HK-2 (cell line): ENCODE data around the gene PNO1.
A peak's percentile ranks its signal among the peaks of the same experiment; 100 is the strongest.

Source experiments
- DNase-seq: peaks from one replicate; pipeline ENCODE4 v3.0.0-alpha.2; 2018; ENCODE audit not compliant: unreplicated experiment

PNO1 gene

GRCh38 chr2:68193787-68194372, 36.2 kb downstream of the PNO1 start:
- no peak for DNase-seq

DNA sequence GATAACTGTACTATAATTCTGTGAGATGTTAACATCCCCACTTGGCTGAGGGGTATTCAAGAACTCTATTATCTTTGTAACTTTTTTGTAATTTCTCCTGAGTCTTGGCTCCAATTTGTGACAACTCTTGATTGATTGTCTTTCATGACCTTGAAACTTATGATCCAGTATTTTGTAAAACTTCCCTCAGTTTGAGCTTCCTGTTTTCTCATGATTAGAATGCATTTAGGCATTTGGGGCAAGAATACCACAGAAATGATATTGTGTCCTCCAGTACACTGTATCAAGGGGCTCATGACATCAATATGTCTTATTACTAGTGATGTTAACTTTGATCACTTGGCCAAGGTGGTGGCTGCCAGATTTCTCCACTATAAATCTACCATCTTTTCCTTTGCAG, 37.4 kb downstream of the PNO1 start:
- no peak for DNase-seq

- DNase-seq, result peak; percentile 9
These were observed 38.5 kb downstream of the PNO1 start for GRCh38 chr2:68196120-68196716.

DNA sequence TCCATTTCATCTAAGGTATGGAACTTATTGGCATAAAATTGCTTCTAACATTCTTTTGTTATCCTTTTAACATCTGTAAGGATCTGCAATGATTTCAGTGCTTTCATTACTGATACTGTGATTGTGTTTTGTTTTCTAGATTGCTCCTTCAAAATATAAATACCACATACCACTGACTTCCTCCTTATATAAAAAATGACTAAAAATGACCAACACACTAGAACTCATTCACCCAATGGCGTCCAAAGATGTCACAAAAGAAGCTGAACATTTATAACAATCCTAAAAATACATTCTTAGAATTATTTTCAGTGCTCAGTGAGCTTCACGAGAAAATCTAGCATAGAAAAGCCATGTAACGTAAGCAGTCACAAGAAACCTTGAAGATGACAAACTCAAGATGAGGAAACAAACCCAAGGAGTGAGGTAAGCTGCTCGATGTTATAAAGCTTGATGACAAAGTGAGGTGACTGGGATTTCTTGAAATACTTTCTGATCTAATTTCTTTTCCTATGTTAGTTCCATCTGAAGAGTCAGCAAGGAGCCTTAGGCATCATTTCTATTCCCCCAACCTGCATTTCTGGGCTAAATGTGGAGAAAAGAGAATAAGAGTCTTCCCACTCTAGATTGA, 42.6 kb downstream of the PNO1 start:
- DNase-seq, result no peak

DNA sequence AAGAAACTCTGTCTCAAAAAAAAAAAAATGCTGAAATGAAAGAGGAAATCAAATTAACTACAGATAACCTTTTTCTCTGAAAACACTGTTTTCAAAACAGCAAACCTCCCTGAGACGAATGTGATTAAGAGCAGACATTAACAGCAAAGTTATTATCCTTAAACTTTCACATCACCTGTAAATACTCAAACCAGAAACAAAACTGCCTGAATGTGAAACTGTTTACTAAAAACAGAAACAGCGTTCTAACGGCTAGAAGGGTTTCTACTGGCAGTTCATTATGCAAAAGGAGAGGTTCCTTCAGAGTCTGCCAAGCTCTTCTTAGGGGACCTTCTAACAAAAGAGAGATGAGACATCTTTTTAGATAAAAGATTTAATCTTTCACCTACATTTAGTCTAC, 45.9 kb downstream of the PNO1 start:
- no peak for DNase-seq

- no peak for DNase-seq
These were observed 49.1 kb downstream of the PNO1 start for GRCh38 chr2:68206793-68207192.

DNA sequence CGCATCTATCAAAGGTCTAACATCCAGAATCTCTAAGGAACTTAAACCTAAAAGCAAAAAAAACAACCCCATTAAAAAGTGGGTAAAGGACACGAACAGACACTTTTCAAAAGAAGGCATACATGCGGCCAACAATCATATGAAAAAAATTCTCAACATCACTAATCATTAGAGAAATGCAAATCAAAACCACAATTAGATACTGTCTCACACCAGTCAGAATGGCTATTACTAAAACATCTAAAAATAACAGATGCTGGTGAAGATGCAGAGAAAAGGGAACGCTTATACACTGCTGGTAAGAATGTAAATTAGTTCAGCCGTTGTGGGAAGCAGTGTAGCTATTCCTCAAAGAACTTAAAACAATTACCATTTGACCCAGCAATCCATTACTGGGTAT, 56.7 kb downstream of the PNO1 start:
- no peak for DNase-seq

DNA sequence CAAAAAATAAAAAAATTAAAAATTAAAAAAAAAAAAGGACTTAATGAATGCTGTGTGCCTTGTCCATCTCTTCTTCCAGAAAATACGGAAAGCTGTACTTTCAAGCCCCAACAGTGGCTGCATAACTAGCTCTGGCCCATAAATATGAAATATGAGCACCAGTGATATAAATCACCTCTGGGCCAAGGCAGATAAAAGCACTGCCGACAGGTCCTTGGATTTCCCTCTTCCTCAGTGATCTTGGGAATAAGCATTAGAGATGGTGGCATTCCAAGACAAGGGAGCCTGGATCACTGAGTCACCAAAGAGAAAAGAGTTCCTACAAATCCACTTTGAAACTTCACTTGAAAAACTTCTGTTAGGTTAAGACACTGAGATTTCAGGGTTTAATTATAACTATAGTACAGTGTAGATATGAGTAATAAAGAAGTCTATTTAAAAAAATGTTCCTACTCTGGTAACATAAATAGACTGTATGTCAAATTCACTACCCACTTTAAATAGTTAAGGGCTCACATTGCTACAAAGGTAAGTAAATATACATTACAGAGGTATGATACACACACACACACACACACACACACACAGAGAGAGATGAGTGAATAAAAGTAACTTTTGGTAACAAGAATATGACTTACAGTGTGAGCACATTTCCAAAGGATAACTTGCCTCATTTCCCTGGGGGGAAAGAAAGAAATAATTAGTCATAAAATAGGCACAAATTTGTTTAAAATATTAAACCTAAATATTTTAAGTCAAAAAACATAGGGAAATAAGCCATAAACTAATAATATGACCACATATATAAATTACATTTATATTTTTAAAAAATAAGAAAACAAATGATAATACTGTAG, 59.0 kb downstream of the PNO1 start:
- DNase-seq, result no peak

DNA sequence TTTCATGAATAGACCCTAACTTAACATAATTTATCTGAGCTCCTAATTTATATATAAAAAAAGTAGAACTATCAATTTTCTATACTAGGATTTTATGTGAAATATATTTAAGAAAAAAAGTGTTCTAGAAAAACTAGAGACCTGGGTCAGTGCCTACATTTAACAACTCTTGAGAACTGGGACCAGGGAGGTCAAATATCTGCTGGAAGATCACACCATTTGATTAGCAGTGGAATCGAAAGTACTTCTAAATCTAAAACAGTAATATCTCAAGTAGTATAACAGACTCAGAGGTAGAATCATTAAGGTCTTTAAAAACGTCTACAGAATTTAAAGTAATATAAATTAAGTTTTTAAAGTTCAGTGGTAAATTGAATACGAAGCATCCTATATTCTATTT, 60.0 kb downstream of the PNO1 start:
- no peak for DNase-seq

DNA sequence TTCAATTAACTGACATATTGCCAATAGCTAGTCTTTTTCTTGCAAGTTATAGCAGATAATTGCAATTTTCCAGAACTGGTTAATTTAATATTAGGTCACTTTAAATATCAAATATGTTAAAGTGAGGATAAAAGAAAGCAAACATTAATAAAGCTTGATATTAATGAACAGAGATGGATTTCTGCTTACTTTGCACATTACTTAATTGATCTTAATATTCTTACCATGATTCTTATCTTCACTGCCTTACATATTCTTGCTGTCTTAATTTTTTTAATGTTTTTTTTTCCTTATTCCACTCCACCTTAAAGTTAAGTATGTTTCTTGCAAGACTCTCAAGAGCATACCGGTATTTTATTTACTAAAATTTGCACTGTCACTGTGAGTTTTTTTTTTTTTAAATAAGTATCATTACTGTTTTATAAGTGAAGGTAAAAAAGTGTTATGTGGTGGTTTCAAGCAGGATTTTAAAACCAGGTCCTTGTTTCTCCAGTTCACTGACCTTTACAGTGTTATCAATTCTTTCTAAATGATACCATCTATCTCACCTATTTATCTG, 60.7 kb downstream of the PNO1 start:
- no peak for DNase-seq

- DNase-seq, result no peak
These were observed 64.6 kb downstream of the PNO1 start for GRCh38 chr2:68222287-68222686.

DNA sequence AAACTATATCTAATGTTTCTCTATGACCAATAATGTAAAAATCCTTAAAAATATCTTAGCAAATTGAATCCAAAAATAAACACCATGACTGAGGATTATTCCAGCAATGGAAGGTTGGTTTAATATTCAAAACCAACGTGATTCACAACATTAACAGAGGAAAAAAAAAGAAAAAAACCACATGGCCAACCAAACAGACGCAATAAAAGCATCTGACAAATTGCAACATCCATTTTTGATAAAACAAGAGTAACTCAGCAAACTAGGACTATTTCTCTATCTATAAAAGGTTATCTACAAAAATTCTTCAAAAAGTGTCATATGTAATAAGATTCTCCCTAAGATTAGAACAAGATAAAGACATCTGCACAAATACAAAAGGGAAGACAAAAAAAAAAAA, 65.7 kb downstream of the PNO1 start:
- no peak for DNase-seq

DNA sequence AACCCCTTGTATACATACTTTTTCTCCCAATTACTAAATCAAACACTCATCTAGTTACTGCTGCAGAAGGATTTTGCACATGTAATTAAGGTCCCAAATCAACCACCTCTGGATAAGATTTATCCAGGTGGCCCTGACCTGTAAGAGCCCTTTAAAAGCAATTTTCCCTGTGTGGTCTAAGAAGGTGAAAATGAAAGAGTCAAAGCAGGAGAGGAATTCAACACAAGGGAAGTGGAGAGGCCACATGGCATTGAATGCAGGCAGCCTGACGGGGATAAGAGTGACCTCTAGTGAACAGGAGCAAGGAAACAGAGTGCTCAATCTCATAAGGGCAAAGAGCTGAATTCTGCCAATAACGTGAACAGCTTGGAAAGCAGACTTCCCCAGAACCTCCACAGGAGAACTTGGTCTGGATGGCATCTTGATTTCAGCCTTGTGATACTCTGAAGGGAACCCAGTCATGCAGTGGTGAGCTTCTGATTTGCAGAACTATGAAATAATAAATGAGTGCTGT, 67.5 kb downstream of the PNO1 start:
- DNase-seq, result peak; percentile 19
